Measurements from ENCODE around the gene ADRA2B. TPM values are rescaled to one million over a fixed set of nuclear protein-coding genes. Genes with fewer than 3 reads are reported as not detected.

ADRA2B gene
- total and polyA plus RNA-seq, 2 donors (not counting 1 experiment from before 2014, with no cell fraction given): 0.27 to 0.46 TPM

- H3K27me3 Mint-ChIP-seq: no peaks in the 10 kb centered on the region
- Histone ChIP-seq H3K4me2 (replicated peaks; ENCODE audit: low read depth, low read length, poor library complexity, severe bottlenecking) (no peak overlapping the region), H3K4me3 (ENCODE audit: control extremely low read depth in 1 of 5, extremely low read depth in 1 of 5, insufficient read depth in 1 of 5, low read depth in 2 of 5, low read length in 4 of 5) (no peak overlapping the region), H3K4me1 (ENCODE audit: control insufficient read depth in 2 of 2, insufficient read depth in 2 of 2, low read length in 2 of 2) (peaks cover 3 to 10% of the 10 kb centered on the region in 2 donors), H3K9me3 (ENCODE audit: control extremely low read depth in 1 of 3, control insufficient read depth in 2 of 3, insufficient read depth in 1 of 3, low read length in 2 of 3) (no peaks in the 10 kb centered on the region), H3K79me2 (ENCODE audit: control insufficient read depth, insufficient read depth, low read length) (no peaks in the 10 kb centered on the region), H2AFZ (ENCODE audit: insufficient read depth, low read depth, low read length, poor library complexity, severe bottlenecking) (no peak overlapping the region), H4K20me1 (ENCODE audit: control insufficient read depth, insufficient read depth, low read length, poor library complexity, severe bottlenecking) (no peaks in the 10 kb centered on the region), H3K36me3 (replicated peaks in 1 of 2; ENCODE audit: control extremely low read depth in 1 of 2, control insufficient read depth in 1 of 2, extremely low read depth in 1 of 2, insufficient read depth in 2 of 2, low read length in 1 of 2) (no peaks in the 10 kb centered on the region), H3K27ac (ENCODE audit: low read length in 2 of 2) (no peak overlapping the region), H3K27me3 (replicated peaks in 1 of 4; ENCODE audit: control extremely low read depth in 1 of 4, control insufficient read depth in 3 of 4, insufficient read depth in 4 of 4, low read length in 3 of 4) (no peaks in the 10 kb centered on the region), H3K9ac (ENCODE audit: low read length) (no peak overlapping the region)
- ATAC-seq (ENCODE audit: low read depth): no peak
- 85% methylated on average over 14 of the region's 15 CpGs for WGBS (ENCODE audit: insufficient coverage)
- no peak for DNase-seq
- H3K27ac Mint-ChIP-seq: no peak overlapping the region
- ChIA-PET POLR2A (interaction anchor here (1.4 to 2.3 kb wide), 3 partner anchors 11 to 96 kb away, joined by 3 to 15 read pairs (median 3); no protein-coding TSS in a partner anchor), CTCF (interaction anchor here (0.6 to 23.6 kb wide), 22 partner anchors 10 to 145 kb away, joined by 3 to 1065 read pairs (median 11); partner anchors contain the start of genes ADRA2B, ANKRD36C, CIAO1 and TMEM127)
- TF ChIP-seq CTCF (IDR thresholded peaks at IDR 0.05) (no peak), EZH2 (IDR thresholded peaks at IDR 0.05; ENCODE audit: borderline replicate concordance, insufficient read depth, low read depth, low read length, poor library complexity, severe bottlenecking) (no peak)
- no peak overlapping the region for H3K4me3 Mint-ChIP-seq
- H3K4me1 Mint-ChIP-seq: peaks cover 19% of the 10 kb centered on the region
- intact Hi-C loops (cut with micrococcal nuclease): loop anchor here (1.0 to 2.0 kb wide), 3 partner anchors 37 to 371 kb away; no protein-coding TSS in a partner anchor
- no peaks in the 10 kb centered on the region for H3K9me3 Mint-ChIP-seq (ENCODE audit: insufficient read depth)
Observed at GRCh38 chr2:96137321-96138178, 21.2 kb upstream of the ADRA2B start.
